SKM-1 treated with dmso at 0.1 percent for 144 hours (cell line): ENCODE measurements around the gene SLC22A23.

Source experiments
- DNase-seq: peaks from one replicate; lab custom pipeline; 2025; ENCODE audit not compliant: unreplicated experiment; lab: John Stamatoyannopoulos, UW

SLC22A23 gene

DNA sequence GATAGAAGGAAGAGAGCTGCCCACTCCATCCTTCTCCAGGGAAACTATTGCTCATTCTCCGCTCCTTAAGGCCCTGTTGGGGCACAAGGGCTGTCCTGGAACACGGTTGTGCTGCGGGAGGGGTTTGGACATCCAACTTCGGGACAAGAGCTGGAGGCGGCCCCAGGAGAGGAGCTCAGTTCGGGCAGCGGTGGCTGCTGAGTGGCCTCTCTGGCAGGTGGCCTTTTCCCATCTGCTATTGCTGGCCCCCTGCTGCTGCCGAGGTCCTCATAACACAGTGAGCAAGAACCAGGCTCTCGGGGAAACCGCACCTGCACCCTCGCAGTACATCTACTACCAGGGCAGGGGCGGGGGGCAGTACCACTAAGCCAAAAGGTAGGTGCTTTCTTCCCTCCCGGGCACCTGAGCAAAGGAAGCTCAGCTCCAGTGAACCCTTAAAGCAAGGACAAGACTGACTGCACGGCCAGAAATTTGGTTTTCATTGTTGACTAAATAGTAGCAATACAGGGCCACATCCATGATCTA lies 134.4 kb downstream of the SLC22A23 start:
- DNase-seq = no peak

DNA sequence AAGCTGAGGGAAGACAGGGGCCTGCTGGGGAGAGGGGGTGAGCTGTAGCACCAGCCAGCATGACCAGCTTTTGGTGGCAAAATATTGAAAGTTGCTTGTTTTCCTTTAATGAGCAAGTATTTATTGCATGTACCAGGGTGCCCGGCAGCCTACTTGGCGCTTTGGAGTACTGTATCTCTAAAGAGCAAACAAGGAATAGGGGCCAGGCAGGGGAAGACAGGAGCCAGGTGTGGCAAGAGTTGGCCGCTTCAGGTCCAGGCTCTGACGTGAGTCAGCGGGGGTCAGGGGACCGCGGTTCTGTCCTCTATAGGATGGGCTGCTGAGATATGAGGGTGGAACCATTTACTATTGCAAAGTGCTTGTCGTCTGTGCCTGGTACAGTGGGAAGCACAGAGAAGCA lies 135.0 kb downstream of the SLC22A23 start:
- no peak for DNase-seq

DNA sequence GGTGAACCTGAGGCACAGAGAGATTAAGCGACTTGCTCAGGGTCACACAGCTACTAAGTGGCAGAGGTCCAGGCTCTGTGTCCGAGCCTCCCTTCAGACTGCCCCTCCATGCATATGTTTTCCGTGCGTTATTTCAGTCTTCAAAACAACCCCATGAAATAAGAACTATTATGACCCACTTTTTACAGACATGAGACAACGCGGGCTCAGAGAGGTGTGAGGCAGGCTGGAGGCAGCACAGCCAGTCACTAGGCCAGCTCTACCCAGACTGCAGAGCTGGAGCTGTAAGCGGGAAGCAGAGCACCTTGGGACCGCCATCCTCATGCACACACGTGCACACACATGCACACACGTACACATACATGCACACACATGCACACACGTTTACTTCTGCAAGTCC lies 135.8 kb downstream of the SLC22A23 start:
- no peak for DNase-seq

DNA sequence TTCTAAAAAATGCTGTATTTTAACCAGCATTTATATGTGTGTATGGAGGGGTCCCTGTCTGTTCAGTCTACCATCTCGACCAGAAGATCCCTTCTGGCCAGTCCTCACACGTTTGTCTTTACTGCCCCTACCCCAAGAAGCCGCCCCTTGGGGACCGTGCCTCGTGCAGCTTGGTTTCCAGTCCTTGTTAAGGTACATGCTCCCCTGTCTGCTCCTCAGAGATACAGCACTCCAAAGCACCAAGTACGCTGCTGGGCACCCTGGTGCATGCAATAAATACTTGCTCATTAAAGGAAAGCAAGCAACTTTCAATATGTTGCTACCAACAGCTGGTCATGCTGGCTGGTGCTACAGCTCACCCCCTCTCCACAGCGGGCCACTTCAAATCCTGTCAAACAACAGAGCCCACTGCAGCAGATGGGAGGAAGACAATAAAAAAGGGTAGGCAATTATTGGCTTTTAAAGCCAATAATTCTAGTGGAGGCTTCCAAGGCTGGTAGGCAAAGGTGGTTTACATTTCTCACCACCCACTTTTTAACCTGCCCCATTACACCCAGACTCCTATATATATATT lies 136.5 kb downstream of the SLC22A23 start:
- DNase-seq = no peak

GRCh38 chr6:3319610-3320200 lies 137.1 kb downstream of the SLC22A23 start:
- no peak for DNase-seq

GRCh38 chr6:3318821-3319540 lies 137.9 kb downstream of the SLC22A23 start:
- no peak for DNase-seq

DNA sequence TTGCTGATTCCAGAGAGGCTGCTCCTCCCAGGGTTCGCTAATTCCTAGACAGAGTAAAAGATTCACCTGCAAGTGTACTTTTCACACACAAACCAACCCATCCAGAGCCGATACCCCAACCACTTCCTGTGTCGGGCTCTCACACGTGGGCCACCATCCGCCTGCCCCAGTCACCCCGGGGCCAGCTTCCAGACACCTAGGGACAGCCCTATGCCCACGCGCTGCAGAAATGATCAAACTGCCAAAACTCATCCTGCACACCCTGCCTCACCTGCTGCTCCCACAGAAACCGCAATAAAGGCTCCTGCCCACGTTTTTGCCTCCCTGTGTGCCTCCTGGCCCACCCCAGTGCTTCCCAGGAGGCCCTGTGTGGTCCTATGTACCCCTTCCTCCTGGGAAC lies 138.6 kb downstream of the SLC22A23 start:
- no peak for DNase-seq

- no peak for DNase-seq
Observed at GRCh38 chr6:3317741-3318211, 139.1 kb downstream of the SLC22A23 start.

DNA sequence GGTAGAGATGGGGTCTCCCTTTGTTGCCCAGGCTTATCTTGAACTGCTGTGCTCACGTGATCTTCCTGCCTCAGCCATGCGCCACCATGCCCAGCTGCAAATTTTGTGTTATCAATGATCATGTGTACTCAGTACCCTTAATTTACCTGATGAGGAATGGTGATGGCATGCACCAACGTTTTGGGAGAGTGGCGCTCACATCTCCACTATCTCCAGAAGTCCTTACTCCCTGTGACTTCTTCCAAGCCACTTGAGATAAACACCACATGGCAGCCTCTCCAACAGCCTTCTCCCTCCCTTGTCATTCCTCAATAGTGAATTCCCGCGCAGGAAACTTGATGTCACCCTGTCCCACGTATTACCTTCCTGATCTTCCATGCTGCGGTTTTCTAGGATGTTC lies 140.0 kb downstream of the SLC22A23 start:
- no peak for DNase-seq

GRCh38 chr6:3316331-3316730 lies 140.5 kb downstream of the SLC22A23 start:
- DNase-seq = no peak

DNA sequence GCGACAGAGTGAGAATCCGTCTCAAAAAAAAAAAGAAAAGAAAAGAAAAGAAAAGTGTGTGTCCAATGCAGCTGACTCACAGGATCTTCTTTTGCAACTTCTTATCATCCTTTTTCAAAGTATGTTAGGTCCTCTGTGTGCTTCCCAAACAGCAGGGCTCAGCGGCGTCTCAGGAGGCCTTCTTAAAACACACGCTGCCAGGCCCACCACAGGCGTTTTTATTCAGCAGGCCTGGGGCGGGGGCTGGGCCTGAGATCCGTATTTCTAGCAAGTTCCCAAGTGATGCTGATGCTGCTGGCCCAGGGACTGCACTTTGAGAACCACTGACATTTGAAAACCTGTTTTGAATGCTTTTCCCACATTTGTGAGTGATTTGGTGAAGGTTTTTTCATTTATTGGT lies 141.0 kb downstream of the SLC22A23 start:
- DNase-seq = no peak

DNA sequence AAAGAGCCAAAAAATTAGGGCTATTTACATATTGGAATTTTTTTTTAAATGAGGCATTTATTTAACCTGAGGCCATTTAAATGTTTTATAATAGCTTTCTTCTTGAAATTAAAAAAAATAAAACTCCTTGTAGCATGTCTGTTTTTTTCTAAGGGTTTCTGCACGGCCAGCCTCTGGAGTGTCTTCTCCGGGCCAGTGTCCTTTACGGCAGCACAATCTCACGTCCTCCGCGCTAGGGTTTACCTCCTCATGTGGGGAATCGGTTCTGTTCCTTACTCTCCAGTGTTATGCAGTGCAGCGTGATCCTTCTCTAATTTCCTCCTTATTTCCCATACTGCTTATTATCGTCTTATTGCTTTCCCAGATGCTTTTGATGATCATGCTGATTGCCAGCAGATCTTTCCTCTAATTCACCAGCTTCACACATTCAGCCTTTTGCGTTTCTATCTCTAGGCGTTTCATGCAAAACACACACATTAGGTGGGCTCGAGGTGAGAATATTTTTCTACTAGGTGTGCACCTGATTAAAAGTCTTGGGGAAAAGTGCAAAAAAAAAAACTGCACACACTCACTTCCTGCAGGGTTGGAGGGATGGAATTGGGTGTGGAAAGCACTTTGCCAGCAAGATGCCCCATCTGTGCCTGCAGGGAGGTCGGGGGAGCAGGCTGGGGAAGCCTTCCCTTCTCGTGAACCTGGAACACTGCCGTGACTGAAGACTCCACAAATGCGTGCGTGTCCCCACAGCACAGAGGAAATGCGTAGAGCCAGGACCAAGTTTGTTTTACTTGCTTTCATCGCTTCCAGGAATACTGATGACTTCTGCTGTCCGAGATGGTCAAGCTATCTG lies 142.0 kb downstream of the SLC22A23 start:
- no peak for DNase-seq

DNA sequence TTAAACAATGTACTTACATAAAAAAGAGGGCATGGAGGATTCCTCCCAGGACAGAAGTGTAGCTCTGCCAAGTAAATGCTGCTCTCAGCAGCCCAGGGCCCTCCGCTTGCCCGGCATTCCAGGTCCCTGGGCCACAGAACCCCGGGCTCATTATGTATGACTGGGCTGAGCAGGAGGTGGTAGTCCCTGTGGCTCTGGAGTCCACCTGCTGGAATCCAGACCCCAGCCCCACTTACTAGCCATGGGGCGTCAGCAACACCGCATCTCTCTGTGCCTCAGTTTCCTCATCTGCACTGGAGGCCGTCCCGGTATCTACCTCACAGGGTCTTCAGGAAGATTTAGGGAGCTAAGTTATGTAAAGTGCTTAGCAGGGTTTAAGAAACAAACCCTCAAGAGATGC lies 142.7 kb downstream of the SLC22A23 start:
- DNase-seq = no peak

GRCh38 chr6:3312604-3313231 lies 144.1 kb downstream of the SLC22A23 start:
- no peak for DNase-seq

DNA sequence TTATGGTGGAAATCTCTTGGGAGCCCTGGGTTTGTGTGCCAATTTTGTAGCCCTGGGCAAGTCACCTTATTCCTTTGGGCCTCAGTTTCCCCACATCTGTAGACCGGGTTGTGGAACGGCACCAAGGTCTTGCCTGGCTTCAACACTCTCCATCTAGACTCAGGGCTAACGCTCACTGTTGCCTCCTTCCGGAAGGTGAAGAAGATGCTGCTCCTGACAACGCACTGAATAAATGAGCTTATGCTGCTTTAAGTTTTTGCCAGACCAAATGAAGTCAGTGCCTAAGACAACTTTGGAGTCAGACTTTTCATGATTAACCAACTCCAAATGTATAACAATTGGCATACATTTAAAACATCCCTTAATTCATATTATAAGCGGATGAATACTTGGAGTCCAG lies 145.0 kb downstream of the SLC22A23 start:
- no peak for DNase-seq

GRCh38 chr6:3310703-3311102 lies 146.1 kb downstream of the SLC22A23 start:
- DNase-seq = no peak

DNA sequence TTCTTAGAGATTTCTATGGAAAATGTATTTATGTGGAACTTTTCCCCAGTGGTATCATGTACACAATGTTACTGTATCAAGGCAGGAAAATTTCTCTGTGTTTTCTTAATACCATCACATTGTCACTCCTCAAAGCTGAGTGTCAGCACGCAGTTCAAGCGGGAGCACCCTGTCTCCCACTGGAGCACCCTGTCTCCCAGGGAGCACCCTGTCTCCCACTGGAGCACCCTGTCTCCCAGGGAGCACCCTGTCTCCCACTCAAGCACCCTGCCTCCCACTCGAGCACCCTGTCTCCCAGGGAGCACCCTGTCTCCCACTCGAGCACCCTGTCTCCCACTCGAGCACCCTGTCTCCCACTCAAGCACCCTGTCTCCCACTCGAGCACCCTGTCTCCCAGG lies 146.8 kb downstream of the SLC22A23 start:
- DNase-seq = no peak

GRCh38 chr6:3309391-3310050 lies 147.3 kb downstream of the SLC22A23 start:
- DNase-seq = no peak

- DNase-seq = no peak
Observed at GRCh38 chr6:3308106-3308505, 148.7 kb downstream of the SLC22A23 start.

GRCh38 chr6:3307436-3307835 lies 149.4 kb downstream of the SLC22A23 start:
- DNase-seq = no peak
